A549 (cell line): ENCODE data around the gene CACNA1D. TPM values are rescaled to one million over a fixed set of nuclear protein-coding genes. Genes with fewer than 3 reads are reported as not detected.

ENCODE experiments used
- ATAC-seq, 2 experiments: fragments of 200-7000 bp in 1 of 2; fragments of >200 bp in 1 of 2; cut with Nextera tagmentation in 1 of 2; cut with Tn5 transposase in 1 of 2; 3 replicates each; pipeline versions ENCODE4 v1.8.0 to v1.9.1; 2018 to 2020; ENCODE audit warnings: mild to moderate bottlenecking in 1 of 2, moderate library complexity in 1 of 2
- CTCF ChIA-PET: fragments of 300-600 bp; sonication (Branson Sonifier 250); formaldehyde crosslinking; extraction: SDS; loops from one replicate; lab custom pipeline; 2021; ENCODE audit warnings: antibody characterized with exemption, inconsistent platforms; lab: Yijun Ruan, JAX
- POLR2A ChIA-PET: fragments of 350-600 bp; formaldehyde crosslinking; extraction: SDS; loops from one replicate; lab custom pipeline; 2021; ENCODE audit warnings: antibody characterized with exemption, inconsistent platforms; lab: Yijun Ruan, JAX
- DNase-seq, 2 experiments: peaks; one replicate each; pipeline versions ENCODE4 v3.0.0 to v3.0.0-alpha.2; 2011 to 2016; ENCODE audit warnings: low read depth in 1 of 2, low spot score in 1 of 2
- FAIRE-seq: peaks from 2 replicates; lab custom pipeline; 2011; peaks lifted over from hg19 to GRCh38; lab: Jason Lieb, UNC
- H3K27ac ChIP-seq, 2 experiments: fragments of >200 bp; sonication (Bioruptor Twin); formaldehyde crosslinking; 3 replicates each; pipeline ENCODE4 v1.5.1; 2016 to 2017
- H3K4me1 ChIP-seq: fragments of >200 bp; sonication (Bioruptor Twin); formaldehyde crosslinking; 3 replicates; pipeline ENCODE4 v1.6.1; 2016
- H3K4me2 ChIP-seq: fragments of >200 bp; sonication (Bioruptor Twin); formaldehyde crosslinking; 3 replicates; pipeline ENCODE4 v1.6.1; 2016
- H3K4me3 ChIP-seq: fragments of >200 bp; sonication (Bioruptor Twin); formaldehyde crosslinking; 3 replicates; pipeline ENCODE4 v1.5.1; 2016
- H3K9me3 ChIP-seq: fragments of >200 bp; sonication (Bioruptor Twin); formaldehyde crosslinking; 3 replicates; pipeline ENCODE4 v1.6.1; 2016
- HEYL ChIP-seq: fragments of 250-450 bp; sonication (Bioruptor Pico); IDR thresholded peaks from 2 replicates; pipeline ENCODE4 v1.8.0; 2021; ENCODE audit warnings: mild to moderate bottlenecking, moderate library complexity
- HOXB13 ChIP-seq: fragments of 250-450 bp; sonication (Bioruptor Pico); IDR thresholded peaks from 2 replicates; pipeline ENCODE4 v1.5.0; 2020; ENCODE audit warnings: low read depth, mild to moderate bottlenecking, moderate library complexity
- HOXB5 ChIP-seq: fragments of 250-450 bp; sonication (Bioruptor Pico); IDR thresholded peaks from 2 replicates; pipeline ENCODE4 v1.5.0; 2020; ENCODE audit warnings: mild to moderate bottlenecking, moderate library complexity
- MAFK ChIP-seq: fragments of 450-650 bp; IDR thresholded peaks from 2 replicates; pipeline ENCODE4 v1.6.1; 2014; ENCODE audit not compliant: partially characterized antibody
- NFE2L2 ChIP-seq: fragments of 150-350 bp; conservative IDR thresholded peaks from 2 replicates; pipeline ENCODE4 v1.6.1; 2014; ENCODE audit warnings: low read length
- POLR2A ChIP-seq: IDR thresholded peaks from 2 replicates; pipeline ENCODE4 v1.6.1; 2012; ENCODE audit warnings: mild to moderate bottlenecking, low read length
- POLR2AphosphoS2 ChIP-seq: conservative IDR thresholded peaks from 2 replicates; pipeline ENCODE4 v1.6.1; 2012; ENCODE audit warnings: low read length, improper control_type of control experiment, inconsistent platforms
- RNF2 ChIP-seq: fragments of 200-600 bp; sonication (generic); IDR thresholded peaks from 2 replicates; pipeline ENCODE4 v1.6.1; 2016; ENCODE audit warnings: low read depth, mild to moderate bottlenecking, antibody characterized with exemption, moderate library complexity, borderline replicate concordance
- ZNF302 ChIP-seq: fragments of 250-450 bp; sonication (Bioruptor Pico); IDR thresholded peaks from 2 replicates; pipeline ENCODE4 v1.9.0; 2021; ENCODE audit warnings: inconsistent platforms, mild to moderate bottlenecking, moderate library complexity
- WGBS: methylation state at CpG from one replicate; pipeline ENCODE4 v1.1.6; 2017; ENCODE audit errors: missing lambda C conversion rate; 5-methylcytosine and 5-hydroxymethylcytosine counted together
- polyA plus RNA-seq, 4 experiments: library from polyadenylated mRNA; depleted of rRNA in 3 of 4; stranded (reverse); fragments of >200 nt; fragmentation: RNase III in 1 of 4; extraction: RNeasy Plus Mini Kit Qiagen cat#74134 plus additional on column Dnase treatment in 1 of 4; gene quantifications; 2 replicates in 3 of 4; 3 replicates in 1 of 4; pipeline ENCODE4 v1.2.3, GENCODE V29; 2011 to 2017
- TF ChIP-seq, protein P1 (sequence below): fragments of 250-450 bp; sonication (Bioruptor Pico); IDR thresholded peaks from 2 replicates; pipeline ENCODE4 v1.5.0; 2021; ENCODE audit warnings: mild to moderate bottlenecking, moderate library complexity, borderline replicate concordance
- TF ChIP-seq, protein P2 (sequence below): fragments of 250-450 bp; sonication (Bioruptor Pico); IDR thresholded peaks from 2 replicates; pipeline ENCODE4 v1.5.0; 2020; ENCODE audit warnings: low read depth, mild to moderate bottlenecking, moderate library complexity
- TF ChIP-seq, protein P3 (sequence below): IDR thresholded peaks from 2 replicates; pipeline ENCODE4 v1.6.1; 2012; ENCODE audit warnings: low read depth, borderline replicate concordance
- TF ChIP-seq, protein P4 (sequence below): fragments of 200-600 bp; sonication (generic); IDR thresholded peaks from 2 replicates; pipeline ENCODE4 v1.6.1; 2016; ENCODE audit warnings: antibody characterized with exemption, mild to moderate bottlenecking, moderate library complexity

Gene CACNA1D
- polyA plus RNA-seq, 2 of the 4 experiments (the other 2 are of a cell fraction) = 1.1 to 10.7 TPM

DNA sequence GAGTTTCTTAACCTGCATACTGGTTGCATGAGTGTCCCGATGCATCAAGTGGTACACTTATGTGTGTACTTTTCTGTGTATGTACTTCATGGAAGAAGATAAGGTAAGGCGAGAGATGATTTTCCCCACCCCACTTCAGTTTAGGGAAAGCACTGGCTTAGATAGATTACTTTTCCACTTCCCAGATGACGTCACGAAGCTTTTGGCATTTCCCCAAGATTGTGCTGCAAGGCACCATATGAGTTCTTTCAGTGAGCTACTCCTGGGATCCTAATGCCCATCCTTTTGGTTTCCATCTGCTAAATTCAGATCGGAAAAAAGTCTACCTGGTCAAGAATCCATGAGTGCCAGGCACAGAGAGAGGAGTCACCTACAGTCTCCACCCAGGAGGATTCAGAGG, 356.5 kb downstream of the CACNA1D start:
- Histone ChIP-seq H3K4me1 (no peaks in the 10 kb centered on the region), H3K4me2 (no peak overlapping the region), H3K9me3 (no peaks in the 10 kb centered on the region), H3K4me3 (no peak overlapping the region), H3K27ac (no peak overlapping the region)
- CTCF ChIA-PET = no interaction called here
- 75% methylated on average over 5 of the region's 5 CpGs for WGBS
- DNase-seq = no peak
- TF ChIP-seq, protein P1, sequence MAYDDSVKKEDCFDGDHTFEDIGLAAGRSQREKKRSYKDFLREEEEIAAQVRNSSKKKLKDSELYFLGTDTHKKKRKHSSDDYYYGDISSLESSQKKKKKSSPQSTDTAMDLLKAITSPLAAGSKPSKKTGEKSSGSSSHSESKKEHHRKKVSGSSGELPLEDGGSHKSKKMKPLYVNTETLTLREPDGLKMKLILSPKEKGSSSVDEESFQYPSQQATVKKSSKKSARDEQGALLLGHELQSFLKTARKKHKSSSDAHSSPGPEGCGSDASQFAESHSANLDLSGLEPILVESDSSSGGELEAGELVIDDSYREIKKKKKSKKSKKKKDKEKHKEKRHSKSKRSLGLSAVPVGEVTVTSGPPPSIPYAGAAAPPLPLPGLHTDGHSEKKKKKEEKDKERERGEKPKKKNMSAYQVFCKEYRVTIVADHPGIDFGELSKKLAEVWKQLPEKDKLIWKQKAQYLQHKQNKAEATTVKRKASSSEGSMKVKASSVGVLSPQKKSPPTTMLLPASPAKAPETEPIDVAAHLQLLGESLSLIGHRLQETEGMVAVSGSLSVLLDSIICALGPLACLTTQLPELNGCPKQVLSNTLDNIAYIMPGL (CRISPR knock-in tag) = no peak
- TF ChIP-seq ZNF302 (CRISPR knock-in tag) = no peak
- TF ChIP-seq RNF2 = no peak
- TF ChIP-seq MAFK = no peak
- ATAC-seq = no peak
- POLR2A ChIA-PET = no interaction called here
- FAIRE-seq = no peak

DNA sequence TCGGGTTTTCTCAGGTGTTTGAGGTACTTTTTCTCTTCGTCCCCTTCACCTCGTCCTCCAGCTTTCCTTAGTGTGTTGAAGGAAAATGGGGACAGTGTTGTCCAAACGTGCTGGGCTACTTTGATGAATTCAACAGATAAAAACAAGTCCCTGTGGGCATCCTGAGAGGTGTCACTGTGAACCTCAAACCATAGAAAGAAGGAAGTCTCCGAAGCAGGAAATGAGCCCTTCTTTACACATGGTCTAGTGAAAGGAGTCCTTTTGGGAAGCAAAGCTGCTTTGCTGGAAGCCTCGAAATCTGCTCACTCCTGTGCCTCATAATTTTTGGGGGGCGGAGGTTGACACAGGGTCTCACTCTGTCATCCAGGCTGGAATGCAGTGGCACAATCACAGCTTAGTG, 362.6 kb downstream of the CACNA1D start:
- 68% methylated on average over 7 of the region's 7 CpGs for WGBS
- ATAC-seq = no peak
- TF ChIP-seq ZNF302 (CRISPR knock-in tag) = no peak
- TF ChIP-seq HOXB5 (CRISPR knock-in tag) = no peak
- no peak for TF ChIP-seq HOXB13 (CRISPR knock-in tag)
- TF ChIP-seq, protein P2, sequence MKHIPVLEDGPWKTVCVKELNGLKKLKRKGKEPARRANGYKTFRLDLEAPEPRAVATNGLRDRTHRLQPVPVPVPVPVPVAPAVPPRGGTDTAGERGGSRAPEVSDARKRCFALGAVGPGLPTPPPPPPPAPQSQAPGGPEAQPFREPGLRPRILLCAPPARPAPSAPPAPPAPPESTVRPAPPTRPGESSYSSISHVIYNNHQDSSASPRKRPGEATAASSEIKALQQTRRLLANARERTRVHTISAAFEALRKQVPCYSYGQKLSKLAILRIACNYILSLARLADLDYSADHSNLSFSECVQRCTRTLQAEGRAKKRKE = no peak
- no peak for TF ChIP-seq POLR2AphosphoS2
- TF ChIP-seq NFE2L2 = no peak
- TF ChIP-seq, protein P1 (CRISPR knock-in tag) = no peak
- TF ChIP-seq, protein P3, sequence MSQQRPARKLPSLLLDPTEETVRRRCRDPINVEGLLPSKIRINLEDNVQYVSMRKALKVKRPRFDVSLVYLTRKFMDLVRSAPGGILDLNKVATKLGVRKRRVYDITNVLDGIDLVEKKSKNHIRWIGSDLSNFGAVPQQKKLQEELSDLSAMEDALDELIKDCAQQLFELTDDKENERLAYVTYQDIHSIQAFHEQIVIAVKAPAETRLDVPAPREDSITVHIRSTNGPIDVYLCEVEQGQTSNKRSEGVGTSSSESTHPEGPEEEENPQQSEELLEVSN = no peak
- TF ChIP-seq, protein P4, sequence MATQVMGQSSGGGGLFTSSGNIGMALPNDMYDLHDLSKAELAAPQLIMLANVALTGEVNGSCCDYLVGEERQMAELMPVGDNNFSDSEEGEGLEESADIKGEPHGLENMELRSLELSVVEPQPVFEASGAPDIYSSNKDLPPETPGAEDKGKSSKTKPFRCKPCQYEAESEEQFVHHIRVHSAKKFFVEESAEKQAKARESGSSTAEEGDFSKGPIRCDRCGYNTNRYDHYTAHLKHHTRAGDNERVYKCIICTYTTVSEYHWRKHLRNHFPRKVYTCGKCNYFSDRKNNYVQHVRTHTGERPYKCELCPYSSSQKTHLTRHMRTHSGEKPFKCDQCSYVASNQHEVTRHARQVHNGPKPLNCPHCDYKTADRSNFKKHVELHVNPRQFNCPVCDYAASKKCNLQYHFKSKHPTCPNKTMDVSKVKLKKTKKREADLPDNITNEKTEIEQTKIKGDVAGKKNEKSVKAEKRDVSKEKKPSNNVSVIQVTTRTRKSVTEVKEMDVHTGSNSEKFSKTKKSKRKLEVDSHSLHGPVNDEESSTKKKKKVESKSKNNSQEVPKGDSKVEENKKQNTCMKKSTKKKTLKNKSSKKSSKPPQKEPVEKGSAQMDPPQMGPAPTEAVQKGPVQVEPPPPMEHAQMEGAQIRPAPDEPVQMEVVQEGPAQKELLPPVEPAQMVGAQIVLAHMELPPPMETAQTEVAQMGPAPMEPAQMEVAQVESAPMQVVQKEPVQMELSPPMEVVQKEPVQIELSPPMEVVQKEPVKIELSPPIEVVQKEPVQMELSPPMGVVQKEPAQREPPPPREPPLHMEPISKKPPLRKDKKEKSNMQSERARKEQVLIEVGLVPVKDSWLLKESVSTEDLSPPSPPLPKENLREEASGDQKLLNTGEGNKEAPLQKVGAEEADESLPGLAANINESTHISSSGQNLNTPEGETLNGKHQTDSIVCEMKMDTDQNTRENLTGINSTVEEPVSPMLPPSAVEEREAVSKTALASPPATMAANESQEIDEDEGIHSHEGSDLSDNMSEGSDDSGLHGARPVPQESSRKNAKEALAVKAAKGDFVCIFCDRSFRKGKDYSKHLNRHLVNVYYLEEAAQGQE = no peak
- TF ChIP-seq POLR2A = no peak
- TF ChIP-seq RNF2 = no peak
- TF ChIP-seq HEYL (CRISPR knock-in tag) = no peak
- DNase-seq = no peak
- Histone ChIP-seq H3K9me3 (no peaks in the 10 kb centered on the region), H3K4me1 (no peaks in the 10 kb centered on the region), H3K4me2 (no peak overlapping the region), H3K27ac (no peak overlapping the region), H3K4me3 (no peak overlapping the region)
- ChIA-PET POLR2A (no interaction called here), CTCF (interaction anchor here (1.3 to 1.8 kb wide), 2 partner anchors 11 kb away, joined by 3 to 4 read pairs; no protein-coding TSS in a partner anchor)
- no peak for FAIRE-seq
